Activated gamma-delta T cell (primary cell): ENCODE results near the gene POLR3GL.
"Not testable (repeated sequence)": the region's sequence is repeated elsewhere in the genome, so short reads cannot be mapped to it uniquely, and the experiment has no call there.

Experiments
- DNase-seq: peaks from one replicate; lab custom pipeline; 2025; lab: John Stamatoyannopoulos, UW

POLR3GL gene

DNA sequence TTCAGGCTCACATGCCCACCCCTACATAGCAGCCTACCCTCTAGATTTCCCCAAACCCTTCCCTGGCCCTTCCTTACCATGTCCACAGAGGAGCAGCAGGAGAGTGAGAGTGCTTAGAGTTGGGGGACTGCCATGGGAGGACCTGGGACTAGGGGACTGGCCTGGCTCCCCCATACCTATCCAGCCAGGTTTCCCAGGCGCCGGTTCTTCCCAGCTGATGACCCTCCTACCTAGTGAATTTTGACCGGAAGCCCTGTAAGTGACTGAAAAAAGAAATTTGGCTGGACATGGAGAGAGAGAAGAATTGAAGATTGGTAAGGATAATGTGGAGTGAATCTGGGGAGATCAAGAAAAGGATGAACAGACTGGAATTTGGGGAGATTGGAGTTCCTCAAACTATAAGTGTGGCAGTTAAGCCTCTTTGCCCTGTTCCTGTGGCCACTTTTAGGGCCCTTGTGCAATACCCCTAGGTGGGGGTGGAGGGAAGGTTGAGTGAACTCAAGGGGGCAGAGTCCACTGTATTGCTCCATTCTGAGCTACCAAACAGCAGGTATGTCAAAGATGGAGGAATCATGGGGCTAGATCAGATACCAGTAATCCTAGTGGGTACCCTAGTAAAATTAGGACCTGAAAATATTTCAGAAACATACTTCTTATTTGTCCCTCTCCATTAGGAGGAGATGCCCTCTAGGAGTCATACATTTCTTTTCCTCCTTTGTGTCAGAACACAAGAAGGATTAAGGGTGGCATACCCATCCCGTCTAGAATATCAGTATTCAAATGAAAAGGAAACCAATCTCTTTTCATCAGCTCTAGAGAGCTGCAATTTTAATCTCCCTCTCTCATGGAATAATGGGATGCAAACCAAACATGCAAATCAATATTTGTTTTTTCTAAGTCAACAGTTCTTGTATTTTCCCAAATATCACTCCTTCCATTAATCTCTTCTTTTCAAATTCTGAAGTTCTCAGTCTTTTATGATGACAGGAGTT lies 55.9 kb downstream of the POLR3GL start:
- no peak for DNase-seq

DNA sequence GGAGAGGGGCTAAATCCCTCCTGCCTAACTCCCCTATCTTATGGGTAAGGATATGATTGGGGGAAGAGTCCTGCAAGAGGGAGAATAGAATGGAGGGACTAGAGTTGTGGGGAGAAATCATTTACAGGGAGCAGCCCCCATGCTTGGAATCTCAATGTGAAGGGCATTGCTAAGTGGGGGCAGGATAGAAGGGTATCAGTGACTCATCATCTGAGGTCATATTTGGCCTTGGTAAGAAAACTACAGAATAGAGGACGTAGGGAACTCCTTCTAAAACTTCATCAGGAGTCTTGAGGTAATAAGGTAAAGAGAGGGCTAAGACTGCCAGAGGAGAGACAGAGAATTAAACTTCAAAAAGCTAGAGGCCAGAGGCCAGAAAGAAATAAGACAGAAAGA lies 56.6 kb downstream of the POLR3GL start:
- DNase-seq, result no peak

DNA sequence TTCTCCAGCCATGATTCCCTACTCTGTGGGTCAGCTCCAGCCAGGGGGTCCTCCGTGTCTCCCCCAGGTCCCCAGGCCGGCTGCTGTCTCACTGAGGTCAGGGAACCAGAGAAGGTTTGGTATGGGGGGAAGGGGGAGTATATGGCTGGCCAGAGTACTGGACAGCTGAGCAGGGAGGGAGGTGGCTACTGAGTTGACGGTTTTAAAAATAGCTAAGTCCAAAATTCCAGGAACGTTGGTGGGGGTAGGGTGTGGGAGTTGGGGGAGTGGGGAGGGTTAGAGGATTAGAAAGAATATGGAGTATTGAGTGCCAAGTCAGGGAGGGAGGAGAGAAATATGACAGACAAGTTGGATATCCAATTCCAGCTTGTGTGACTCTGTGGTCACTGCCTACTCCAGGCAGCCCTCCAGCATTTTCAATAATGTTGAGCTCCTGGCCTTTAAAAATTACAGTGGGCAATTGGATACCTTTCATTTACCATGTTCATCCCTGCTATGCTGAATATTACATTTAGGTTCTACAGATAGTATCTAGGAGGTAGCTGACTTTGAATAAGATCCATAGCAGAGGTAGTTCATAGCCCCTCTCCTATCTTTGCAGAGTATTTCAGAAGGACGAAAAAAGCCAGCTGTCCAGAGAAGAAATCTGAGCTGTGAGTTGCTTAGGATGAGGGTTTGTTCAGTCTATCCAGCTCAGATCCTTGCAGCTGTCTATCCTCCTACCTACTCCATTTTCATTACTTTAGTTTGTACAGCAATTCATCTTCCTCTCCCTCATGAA lies 57.3 kb downstream of the POLR3GL start, which contains the start of gene HJV:
Gene HJV (minus strand): TSS at position 114 of the 781 bp plus-strand sequence. CDS start 1,504 bp downstream, outside the sequence.
- DNase-seq, result no peak

DNA sequence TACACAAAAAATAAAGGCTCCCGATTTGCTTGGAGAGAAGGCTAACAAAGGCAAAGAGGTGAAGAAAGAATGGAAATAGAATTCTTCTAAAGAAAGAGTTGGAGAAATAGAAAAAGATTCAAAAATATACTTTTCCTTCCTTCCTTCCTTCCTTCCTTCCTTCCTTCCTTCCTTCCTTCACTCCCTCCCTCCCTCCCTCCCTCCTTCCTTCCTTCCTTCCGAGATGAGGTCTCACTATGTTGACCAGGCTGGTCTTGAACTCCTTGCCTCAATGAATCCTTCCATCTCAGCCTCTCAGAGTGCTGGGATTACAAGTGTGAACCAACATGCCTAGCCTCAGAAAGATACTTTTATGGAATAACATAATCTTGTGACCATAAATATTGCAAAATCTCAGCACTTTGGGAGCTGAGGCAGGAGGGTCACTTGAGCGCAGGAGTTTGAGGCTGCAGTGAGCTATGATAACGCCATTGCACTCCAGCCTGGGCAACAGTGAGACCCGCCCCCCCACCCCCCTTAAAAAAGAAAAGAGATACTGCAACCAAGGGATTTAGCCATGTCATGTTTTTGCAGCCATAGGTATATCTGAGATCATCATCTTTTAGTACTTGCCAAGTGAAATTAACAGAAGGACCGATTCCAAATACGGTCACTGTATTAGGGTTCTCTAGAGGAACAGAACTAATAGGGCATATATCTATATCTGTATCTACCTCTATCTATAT lies 58.1 kb downstream of the POLR3GL start:
- no peak for DNase-seq

DNA sequence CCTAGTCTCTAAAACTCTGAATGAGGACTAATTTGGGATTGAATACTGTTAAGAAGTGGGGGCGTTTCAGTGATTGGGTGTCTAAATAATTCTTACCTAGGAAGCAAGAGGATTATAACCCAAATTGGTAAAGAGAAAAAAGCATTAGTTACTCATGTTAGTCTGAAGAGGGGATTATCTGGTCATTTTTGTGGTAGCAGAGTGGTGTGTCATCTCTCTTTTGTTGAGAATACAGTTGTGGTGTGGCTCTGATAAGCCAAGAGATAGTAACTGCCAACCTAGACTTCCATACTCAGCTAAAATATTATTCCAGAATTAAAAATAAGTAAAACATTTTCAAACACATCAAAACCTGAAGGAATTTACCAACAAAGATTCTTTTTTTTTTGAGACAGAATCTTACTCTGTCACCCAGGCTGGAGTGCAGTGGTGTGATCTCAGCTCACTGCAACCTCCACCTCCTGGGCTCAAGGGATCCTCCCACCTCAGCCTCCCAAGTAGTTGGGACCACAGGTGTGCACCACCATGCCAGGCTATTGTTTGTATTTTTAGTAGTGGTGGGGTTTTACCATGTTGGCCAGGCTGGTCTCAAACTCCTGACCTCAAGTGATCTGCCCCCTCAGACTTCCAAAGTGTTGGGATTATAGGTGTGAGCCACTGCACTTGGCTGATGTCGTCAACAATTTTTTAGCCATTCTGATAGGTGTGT lies 61.5 kb downstream of the POLR3GL start:
- DNase-seq, result not testable (repeated sequence)

DNA sequence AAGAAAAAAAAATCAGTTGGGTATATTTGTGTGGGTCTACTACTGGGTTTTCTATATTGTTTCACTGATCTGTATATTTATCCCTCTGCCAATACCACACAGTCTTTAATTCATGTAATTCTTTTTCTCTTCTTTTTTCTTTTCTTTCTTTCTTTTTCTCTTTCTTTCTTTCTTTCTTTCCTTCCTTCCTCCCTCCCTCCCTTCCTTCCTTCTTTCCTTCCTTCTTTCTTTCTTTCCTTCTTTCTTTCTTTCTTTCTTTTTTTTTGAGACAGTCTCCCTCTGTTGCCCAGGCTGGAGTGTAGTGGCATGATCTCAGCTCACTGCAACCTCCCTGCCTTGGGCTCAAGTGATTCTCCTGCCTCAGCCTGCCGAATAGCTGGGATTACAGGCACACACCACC lies 62.2 kb downstream of the POLR3GL start:
- not testable (repeated sequence) for DNase-seq
